HG03565 (cell line): Measurements from ENCODE around the gene LMO2.

Experiments used
- ATAC-seq: cut with Tn5 transposase; IDR thresholded peaks from one replicate; pipeline ENCODE4 v1.9.1; 2021; ENCODE audit warnings: mild to moderate bottlenecking, moderate library complexity; ENCODE audit not compliant: unreplicated experiment

The LMO2 gene

DNA sequence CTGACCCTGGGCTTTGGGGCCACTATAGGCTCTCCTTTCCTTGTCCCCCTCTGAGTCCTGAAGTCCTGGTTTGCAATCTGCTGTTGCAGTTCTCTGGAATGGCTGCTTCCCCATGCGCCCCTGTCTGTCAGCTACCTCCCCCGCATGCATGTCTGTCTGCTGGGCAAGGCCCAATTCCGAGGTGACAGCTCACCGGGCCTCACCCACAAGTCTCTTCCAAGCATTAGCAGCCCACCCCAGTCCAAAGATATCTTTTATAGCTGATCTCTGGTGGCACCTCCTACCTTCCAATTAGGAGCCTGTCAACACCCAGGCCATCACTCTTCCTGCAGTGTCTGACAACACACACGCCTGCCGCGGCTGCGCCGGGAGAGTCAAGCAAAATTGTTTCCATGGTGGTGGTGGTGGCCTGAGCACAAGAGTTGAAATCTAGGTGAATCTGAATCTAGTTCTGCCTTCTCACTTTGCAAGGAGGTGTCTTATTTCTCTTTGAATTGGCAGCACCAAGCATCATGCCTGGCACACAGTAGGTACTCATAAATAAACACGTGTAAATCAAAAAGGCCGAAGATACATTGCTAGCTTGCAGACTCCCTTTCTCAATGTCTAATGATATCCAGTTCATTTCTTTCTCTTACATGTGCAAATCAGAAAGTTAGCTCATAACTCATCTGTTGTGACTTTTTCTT lies 1.2 kb upstream of the LMO2 start:
- ATAC-seq, result no peak

GRCh38 chr11:33889821-33890378 lies 2.0 kb downstream of the LMO2 start:
- no peak for ATAC-seq

DNA sequence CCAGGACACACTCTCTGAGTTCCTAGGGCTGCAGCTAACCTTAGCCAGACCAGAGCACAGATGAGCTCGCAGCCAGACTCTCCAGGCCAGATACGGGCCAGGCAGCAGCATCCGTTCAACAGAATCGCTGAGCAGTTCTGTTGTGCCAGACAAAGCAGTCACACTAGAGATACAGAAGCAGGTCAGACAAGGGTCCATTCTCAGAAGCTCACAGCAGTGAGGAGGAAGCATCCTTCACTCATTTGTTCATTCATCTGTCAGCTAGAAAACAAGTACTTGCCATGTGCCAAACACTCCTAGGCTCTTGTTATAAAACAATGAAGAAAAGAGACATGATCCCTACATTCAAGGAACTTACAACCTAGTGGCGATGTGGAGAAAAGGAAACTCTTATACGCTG lies 2.6 kb downstream of the LMO2 start:
- ATAC-seq, result no peak

DNA sequence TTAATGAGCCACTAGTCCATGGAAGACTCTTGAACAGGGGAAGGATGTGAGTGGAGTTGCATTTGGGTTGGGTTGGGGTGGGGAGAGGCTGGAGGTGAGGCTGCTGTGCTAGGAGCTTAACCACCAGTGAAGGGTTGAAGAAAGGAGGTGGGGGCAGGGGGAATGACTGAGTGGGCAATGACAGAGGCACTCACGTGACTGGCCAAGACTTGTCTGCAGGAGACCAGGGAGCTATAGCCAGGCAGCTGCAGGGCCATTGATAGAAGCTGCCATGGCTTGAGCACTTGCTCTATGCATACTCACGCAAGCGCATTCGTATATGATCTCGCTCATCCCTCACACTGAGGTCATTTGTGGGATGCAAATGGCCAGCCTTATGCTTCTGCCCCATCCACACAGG lies 4.0 kb downstream of the LMO2 start:
- no peak for ATAC-seq

- ATAC-seq, result no peak
These were observed 6.4 kb downstream of the LMO2 start for GRCh38 chr11:33885338-33886005.

GRCh38 chr11:33884601-33885000 lies 7.3 kb downstream of the LMO2 start:
- no peak for ATAC-seq

GRCh38 chr11:33884035-33884434 lies 7.8 kb downstream of the LMO2 start:
- ATAC-seq, result no peak

- ATAC-seq, result no peak
These were observed 10.0 kb downstream of the LMO2 start for GRCh38 chr11:33881651-33882503.

DNA sequence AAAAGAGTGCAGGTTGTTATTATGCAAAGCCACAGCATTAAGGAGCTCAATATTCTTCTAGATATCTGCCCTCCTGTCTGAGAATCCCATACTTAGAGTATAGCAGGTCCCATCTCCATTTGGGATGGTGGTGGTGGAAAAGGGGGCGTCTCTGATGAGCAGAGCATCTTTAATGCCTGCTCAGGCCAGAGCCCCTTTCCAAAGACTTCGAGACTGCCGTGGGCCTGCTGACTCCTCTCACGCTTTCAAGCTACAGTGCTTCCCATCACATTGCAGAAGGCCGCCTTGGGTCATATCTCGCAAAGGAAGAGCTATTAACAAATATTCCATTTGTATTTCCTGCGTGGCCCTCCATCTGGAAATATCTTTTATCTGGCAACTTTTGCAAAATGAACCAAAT lies 10.9 kb downstream of the LMO2 start:
- no peak for ATAC-seq

DNA sequence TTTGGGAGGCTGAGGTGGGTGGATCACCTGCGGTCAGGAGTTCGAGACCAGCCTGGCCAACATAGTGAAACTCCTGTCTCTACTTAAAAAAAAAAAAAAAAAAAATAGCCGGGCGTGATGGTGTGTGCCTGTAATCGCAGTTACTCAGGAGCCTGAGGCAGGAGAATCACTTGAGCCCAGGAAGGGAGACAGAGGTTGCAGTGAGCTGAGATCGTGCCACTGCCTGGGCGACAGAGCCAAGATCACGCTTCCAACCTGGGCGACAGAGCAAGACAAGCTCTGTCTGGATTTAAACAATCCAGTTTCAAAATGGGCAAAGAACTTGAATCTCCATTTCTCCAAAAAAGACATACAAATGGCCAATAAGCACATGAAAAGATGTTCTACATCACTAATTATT lies 12.5 kb downstream of the LMO2 start:
- no peak for ATAC-seq

GRCh38 chr11:33877038-33877437 lies 14.8 kb downstream of the LMO2 start:
- ATAC-seq, result no peak

- no peak for ATAC-seq
These were observed 16.1 kb downstream of the LMO2 start for GRCh38 chr11:33875621-33876294.

- no peak for ATAC-seq
These were observed 16.9 kb downstream of the LMO2 start for GRCh38 chr11:33874910-33875490.

DNA sequence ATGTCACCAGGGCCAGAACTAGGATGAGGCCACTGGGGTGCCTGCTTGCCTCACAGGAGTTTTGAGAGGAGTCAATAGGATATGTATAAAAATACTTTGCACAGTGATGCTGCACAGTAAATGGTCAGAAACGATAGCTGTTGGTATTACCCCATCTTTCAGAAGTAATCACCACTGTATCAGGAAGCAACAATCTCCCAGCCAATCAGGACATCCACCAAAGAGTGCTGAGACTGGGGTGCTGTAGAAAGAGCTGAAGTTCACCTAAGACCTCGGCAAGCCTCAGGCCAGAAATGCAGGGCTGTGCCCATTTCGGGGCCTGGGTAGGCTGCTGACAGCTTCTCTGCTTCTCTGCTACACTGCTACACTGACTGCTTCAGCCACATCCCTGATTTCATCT lies 17.4 kb downstream of the LMO2 start:
- no peak for ATAC-seq

DNA sequence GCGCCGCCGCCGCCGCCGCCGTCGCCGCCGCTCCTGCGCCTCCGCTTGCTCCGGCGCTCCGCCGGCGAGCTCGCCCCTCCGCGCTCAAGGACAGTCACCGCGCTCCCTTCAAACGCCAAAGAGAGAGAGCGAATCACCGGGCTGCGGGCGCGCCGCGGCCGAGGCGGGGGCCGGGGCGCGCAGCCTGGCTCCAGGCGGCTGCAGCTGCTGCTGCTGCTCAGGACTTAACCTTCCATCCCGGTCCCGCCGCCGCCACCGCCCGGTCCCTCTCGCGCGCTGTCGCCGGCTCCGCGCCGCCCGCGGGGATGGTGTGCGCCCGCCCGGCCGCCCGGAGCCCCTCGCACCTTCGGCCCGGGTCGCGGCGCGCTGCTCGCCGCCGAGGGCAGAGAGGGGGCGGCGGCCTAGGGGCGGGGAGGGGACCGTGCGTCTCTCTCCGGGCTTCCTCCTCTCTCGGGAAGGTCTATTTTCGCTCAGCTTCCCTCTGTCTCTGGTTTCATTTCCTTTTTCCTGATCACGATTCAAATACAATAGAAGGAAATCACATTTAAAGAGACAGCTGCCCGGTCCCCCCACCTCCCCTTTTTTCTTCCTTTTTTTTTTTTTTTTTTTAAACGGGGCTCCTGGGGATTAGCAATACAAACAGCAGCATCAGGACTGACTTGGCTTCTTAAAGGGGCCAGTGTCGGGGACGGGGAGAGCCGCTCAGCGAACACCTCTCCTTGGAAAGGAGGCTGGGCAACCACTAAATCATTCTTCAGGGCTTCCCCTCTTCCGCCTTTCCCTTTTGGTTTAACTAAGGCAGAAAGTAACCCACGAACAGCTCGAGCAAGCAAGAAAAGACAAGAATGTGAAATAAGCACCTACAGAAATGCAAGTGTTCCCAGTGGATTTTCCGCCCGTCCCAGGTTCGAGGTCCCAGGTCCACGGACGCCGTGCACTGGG lies 22.1 kb downstream of the LMO2 start:
- no peak for ATAC-seq

DNA sequence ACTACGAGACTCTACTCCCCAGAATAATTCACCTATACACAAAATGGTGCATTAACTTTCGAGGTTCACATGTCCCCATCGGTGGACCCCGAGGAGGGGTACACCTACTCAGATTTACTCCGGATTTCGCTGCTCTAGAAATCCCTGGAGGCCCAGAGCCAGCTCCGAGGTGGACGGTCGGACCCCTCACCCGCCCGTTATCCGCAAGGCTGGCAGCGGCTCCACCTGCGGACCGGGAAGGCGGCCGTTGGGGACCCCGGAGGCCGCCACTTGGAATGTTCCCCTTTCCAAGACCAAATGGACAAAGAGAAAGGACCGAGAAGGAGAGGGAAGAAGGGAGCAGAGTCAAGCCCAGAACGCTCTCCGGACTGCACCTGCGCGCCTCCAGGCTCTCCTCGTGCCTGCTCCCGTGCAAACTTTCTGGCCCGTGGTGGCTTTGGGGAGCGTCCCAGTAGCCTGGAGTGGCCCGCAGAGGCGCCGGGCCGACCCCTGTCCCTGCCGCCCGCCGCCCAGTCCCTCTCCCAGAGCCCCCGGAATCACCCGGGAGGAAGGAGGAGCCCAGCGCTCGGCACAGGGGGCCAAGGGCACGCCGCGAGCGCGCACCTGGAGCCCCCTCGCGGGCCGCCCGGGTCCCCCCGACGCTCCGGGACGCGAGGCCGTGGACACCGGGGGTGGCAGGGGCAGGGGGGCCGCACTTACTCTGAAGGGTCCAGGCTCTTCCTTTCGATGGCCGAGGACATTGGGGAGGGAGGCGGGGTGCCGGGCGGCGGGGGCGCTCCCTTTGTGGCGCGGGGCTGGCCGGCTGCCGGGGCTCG lies 23.0 kb downstream of the LMO2 start:
- ATAC-seq, result no peak

- no peak for ATAC-seq
These were observed 23.8 kb downstream of the LMO2 start for GRCh38 chr11:33867996-33868646.

GRCh38 chr11:33867561-33867960 lies 24.3 kb downstream of the LMO2 start:
- no peak for ATAC-seq
